Measurements from ENCODE around the gene SEMA5A. TPM values are rescaled to one million over a fixed set of nuclear protein-coding genes. Genes with fewer than 3 reads are reported as not detected.

Gene SEMA5A
- total and polyA plus RNA-seq, 2 of the 8 experiments (the other 6 are each of a cell fraction or from before 2014, with no cell fraction given) = 5.3 to 8.9 TPM

GRCh38 chr5:9279774-9280173 is 266.1 kb downstream of the SEMA5A start:
- no peaks in the 10 kb centered on the region for H3K36me3 ChIP-seq (ENCODE audit: control insufficient read depth in 2 of 4, insufficient read depth in 4 of 4, low read length in 3 of 4)
- H3K4me2 ChIP-seq (ENCODE audit: insufficient read depth in 1 of 2, low read depth in 2 of 2, low read length in 2 of 2) = no peak overlapping the region
- H3K56ac ChIP-seq (replicated peaks; ENCODE audit: insufficient read length, low read depth, low read length) = no peak overlapping the region
- no peak overlapping the region for H2BK120ac ChIP-seq (replicated peaks; ENCODE audit: low read depth, low read length)
- no peak overlapping the region for H4K8ac ChIP-seq (ENCODE audit: extremely low read depth, insufficient read depth, low read length)
- POLR2A ChIA-PET (ENCODE audit: partially characterized antibody) = no interaction called here
- FAIRE-seq (no peak), DNase-seq (ENCODE audit: low read depth in 1 of 2, low spot score in 2 of 2) (no peak)
- no peak overlapping the region for H2AK5ac ChIP-seq (ENCODE audit: low read depth, low read length)
- H4K5ac ChIP-seq (ENCODE audit: insufficient read length, low read depth, low read length) = no peak overlapping the region
- H3K18ac ChIP-seq (ENCODE audit: extremely low read depth, low read length) = no peak overlapping the region
- CTCF ChIA-PET (ENCODE audit: partially characterized antibody) = no interaction called here
- no peak overlapping the region for H2BK5ac ChIP-seq (ENCODE audit: low read depth, low read length)
- no peaks in the 10 kb centered on the region for H3K23me2 ChIP-seq (ENCODE audit: low read depth, low read length)
- H4K91ac ChIP-seq (replicated peaks; ENCODE audit: insufficient read length, low read length) = no peak overlapping the region
- H3K23ac ChIP-seq (ENCODE audit: insufficient read length) = no peak overlapping the region
- no peaks in the 10 kb centered on the region; the same call in 1 of the 2 replicates for H3K79me1 ChIP-seq (ENCODE audit: low read depth, low read length)
- no peak overlapping the region for H2BK15ac ChIP-seq (ENCODE audit: low read length)
- peaks cover 5 to 11% of the 10 kb centered on the region in 2 experiments; a peak in 3 of 4 replicates for H3K9me3 ChIP-seq (ENCODE audit: insufficient read depth in 2 of 2, low read depth in 1 of 2, low read length in 1 of 2)
- H4K20me1 ChIP-seq (replicated peaks in 1 of 2; ENCODE audit: control insufficient read depth in 1 of 2, insufficient read depth in 2 of 2, low read length in 2 of 2) = no peaks in the 10 kb centered on the region
- no peak overlapping the region for H2BK20ac ChIP-seq (ENCODE audit: low read length)
- H3K79me2 ChIP-seq (ENCODE audit: control insufficient read depth in 1 of 2, insufficient read depth in 2 of 2, low read length in 2 of 2) = no peaks in the 10 kb centered on the region
- 90% methylated on average over 1 of the region's 1 CpG; no CpG with 5 or more reads in 1 of the 2 experiments for WGBS, 2 experiments (ENCODE audit: extremely low coverage in 1 of 2, insufficient coverage in 1 of 2, insufficient read length in 1 of 2, insufficient replicate concordance in 2 of 2, low coverage in 1 of 2, low lambda C conversion rate in 2 of 2, missing lambda C conversion rate in 1 of 2)
- H2AFZ ChIP-seq (ENCODE audit: low read length) = no peak overlapping the region
- H3K4me1 ChIP-seq (replicated peaks in 1 of 4; ENCODE audit: control insufficient read depth in 3 of 4, insufficient read depth in 4 of 4, low read length in 3 of 4) = no peaks in the 10 kb centered on the region
- no peak overlapping the region for H3K14ac ChIP-seq (ENCODE audit: insufficient read length)
- no peak overlapping the region for H3K4ac ChIP-seq (replicated peaks; ENCODE audit: insufficient read length, low read depth, low read length)
- H3K27ac ChIP-seq (ENCODE audit: low read depth, low read length) = no peak overlapping the region
- H3K27me3 ChIP-seq (replicated peaks in 1 of 4; ENCODE audit: control insufficient read depth in 3 of 4, extremely low read depth in 1 of 4, insufficient read depth in 3 of 4, low read length in 3 of 4) = no peaks in the 10 kb centered on the region
- H2BK12ac ChIP-seq (ENCODE audit: low read depth, low read length) = no peak overlapping the region
- H3K4me3 ChIP-seq (ENCODE audit: extremely low read depth in 1 of 4, insufficient read depth in 2 of 4, low read depth in 3 of 4, low read length in 4 of 4) = no peak overlapping the region
- no peak overlapping the region for H3K9ac ChIP-seq (replicated peaks in 1 of 4; ENCODE audit: extremely low read depth in 1 of 4, low read depth in 3 of 4, low read length in 3 of 4)
- TF ChIP-seq CHD1 (IDR thresholded peaks at IDR 0.05; ENCODE audit: low read depth, low read length) = no peak
- TF ChIP-seq NANOG (IDR thresholded peaks at IDR 0.05; ENCODE audit: insufficient read depth, low read depth, low read length, poor library complexity, severe bottlenecking) = no peak
- TF ChIP-seq CHD2 (IDR thresholded peaks at IDR 0.05; ENCODE audit: low read length) = no peak
- no peak for TF ChIP-seq KDM4A (IDR thresholded peaks at IDR 0.05; ENCODE audit: low read depth, low read length, severe bottlenecking)
- TF ChIP-seq GABPA (IDR thresholded peaks at IDR 0.05; ENCODE audit: borderline replicate concordance, insufficient read depth, low read length) = no peak
- no peak for TF ChIP-seq FOSL1 (IDR thresholded peaks at IDR 0.05; ENCODE audit: insufficient read depth, low read depth, low read length)
- TF ChIP-seq SP2 (IDR thresholded peaks at IDR 0.05; ENCODE audit: low read length) = no peak
- TF ChIP-seq USF2 (IDR thresholded peaks at IDR 0.05; ENCODE audit: low read length) = no peak
- no peak for TF ChIP-seq JUN (IDR thresholded peaks at IDR 0.05; ENCODE audit: low read depth, low read length)
- no peak for TF ChIP-seq ATF2 (IDR thresholded peaks at IDR 0.05; ENCODE audit: low read length)
- no peak for TF ChIP-seq EP300 (IDR thresholded peaks at IDR 0.05; ENCODE audit: borderline replicate concordance in 1 of 2, low read depth in 2 of 2, low read length in 2 of 2)

Measured in H1 (cell line).